Measurements from ENCODE around the gene SLC6A3.
"Not testable (repeated sequence)": the region's sequence is repeated elsewhere in the genome, so short reads cannot be mapped to it uniquely, and the experiment has no call there.

Gene SLC6A3

GRCh38 chr5:1429066-1429465 is 16.2 kb downstream of the SLC6A3 start:
- DNase-seq (ENCODE audit: low read depth), result no peak
- TF ChIP-seq CTCF (IDR thresholded peaks at IDR 0.05; ENCODE audit: insufficient read depth, low read depth, low read length, missing control alignments), result no peak
- H3K4me3 ChIP-seq (ENCODE audit: low read length), result no peak overlapping the region

GRCh38 chr5:1428107-1428506 is 17.1 kb downstream of the SLC6A3 start:
- no peak overlapping the region for H3K4me3 ChIP-seq (ENCODE audit: low read length)
- no peak for TF ChIP-seq CTCF (IDR thresholded peaks at IDR 0.05; ENCODE audit: insufficient read depth, low read depth, low read length, missing control alignments)
- DNase-seq (ENCODE audit: low read depth), result no peak

- no peak for TF ChIP-seq CTCF (IDR thresholded peaks at IDR 0.05; ENCODE audit: insufficient read depth, low read depth, low read length, missing control alignments)
- DNase-seq (ENCODE audit: low read depth), result no peak
- no peak overlapping the region for H3K4me3 ChIP-seq (ENCODE audit: low read length)
These were observed 20.5 kb downstream of the SLC6A3 start for GRCh38 chr5:1424716-1425115.

GRCh38 chr5:1423901-1424603 is 21.2 kb downstream of the SLC6A3 start:
- no peak overlapping the region for H3K4me3 ChIP-seq (ENCODE audit: low read length)

GRCh38 chr5:1422522-1422921 is 22.7 kb downstream of the SLC6A3 start:
- DNase-seq (ENCODE audit: low read depth); H3K4me3 ChIP-seq (ENCODE audit: low read length): not testable (repeated sequence)

More at GRCh38 chr5:1423901-1424603, 21.2 kb downstream of the SLC6A3 start:
- no peak for DNase-seq (ENCODE audit: low read depth)
- no peak for TF ChIP-seq CTCF (IDR thresholded peaks at IDR 0.05; ENCODE audit: insufficient read depth, low read depth, low read length, missing control alignments)

- DNase-seq (ENCODE audit: low read depth), result no peak
- H3K4me3 ChIP-seq (ENCODE audit: low read length), result no peak overlapping the region
- no peak for TF ChIP-seq CTCF (IDR thresholded peaks at IDR 0.05; ENCODE audit: insufficient read depth, low read depth, low read length, missing control alignments)
These were observed 23.5 kb downstream of the SLC6A3 start for GRCh38 chr5:1421521-1422341.
